Skeletal muscle satellite cell (primary cell): Measurements from ENCODE around the gene PKD1. TPM values are rescaled to one million over a fixed set of nuclear protein-coding genes. Genes with fewer than 3 reads are reported as not detected.

Source experiments
- small RNA-seq: library from RNA; depleted of rRNA; stranded (forward); fragments of <200 nt; gene quantifications from one replicate; pipeline ENCODE3, GENCODE V24; 2012

Gene PKD1

Small RNA genes within 50 kb of the gene (small RNA-seq; reads per million reads assigned to genes)
- gene MIR1225 (not detected), gene MIR3180-5 (not detected), gene MIR4516 (not detected), gene RF00019 (not detected), gene SNORD60 (not detected)
